Measurements from ENCODE around the gene ACAP1. TPM values are rescaled to one million over a fixed set of nuclear protein-coding genes. Genes with fewer than 3 reads are reported as not detected.

ACAP1 gene
- total RNA-seq, 1 experiment from 2014 or later, result 8.8 TPM

DNA sequence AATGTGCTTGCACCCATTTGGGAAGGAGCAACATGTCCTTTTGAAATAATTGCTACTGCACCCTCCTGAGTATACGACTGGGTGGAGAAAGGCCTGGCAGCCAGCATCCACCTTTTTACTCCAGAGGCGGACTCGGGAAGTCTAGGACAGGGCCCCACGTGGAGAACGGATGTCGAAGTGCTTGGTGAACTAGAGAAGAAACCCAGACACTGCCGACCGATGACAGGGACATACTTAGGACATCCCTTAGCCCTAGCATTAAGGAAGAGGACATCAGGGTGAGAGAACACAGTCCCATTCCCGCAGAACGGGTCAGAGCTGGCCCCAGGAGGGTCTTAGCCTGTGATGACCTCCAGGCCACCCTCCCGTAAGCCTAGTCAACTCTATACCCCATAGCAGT is 45.6 kb upstream of the ACAP1 start:
- Histone ChIP-seq H4K20me1 (ENCODE audit: insufficient read depth) (no peaks in the 10 kb centered on the region), H3K79me2 (ENCODE audit: insufficient read depth, low read length) (no peaks in the 10 kb centered on the region), H3K4me1 (ENCODE audit: control insufficient read depth in 1 of 2, insufficient read depth in 2 of 2, low read length in 2 of 2) (peaks cover 12 to 28% of the 10 kb centered on the region in 2 experiments; a peak in 3 of 4 replicates), H3K9ac (ENCODE audit: low read length) (no peak overlapping the region), H3K4me2 (ENCODE audit: low read length) (no peak overlapping the region), H3K36me3 (ENCODE audit: control insufficient read depth in 1 of 2, insufficient read depth in 2 of 2, low read length in 2 of 2) (no peaks in the 10 kb centered on the region), H3K9me3 (ENCODE audit: control insufficient read depth in 1 of 2, insufficient read depth in 1 of 2, low read depth in 1 of 2, low read length in 2 of 2) (no peaks in the 10 kb centered on the region), H2AFZ (ENCODE audit: low read depth, low read length, poor library complexity, severe bottlenecking) (no peak overlapping the region), H3K27ac (ENCODE audit: low read depth, low read length) (no peak overlapping the region), H3K4me3 (replicated peaks in 1 of 2; ENCODE audit: low read depth in 1 of 2, low read length in 2 of 2) (no peak overlapping the region), H3K27me3 (ENCODE audit: insufficient read depth, low read length) (no peaks in the 10 kb centered on the region), H3K9me2 (ENCODE audit: insufficient read depth) (no peaks in the 10 kb centered on the region)
- TF ChIP-seq, protein P1, sequence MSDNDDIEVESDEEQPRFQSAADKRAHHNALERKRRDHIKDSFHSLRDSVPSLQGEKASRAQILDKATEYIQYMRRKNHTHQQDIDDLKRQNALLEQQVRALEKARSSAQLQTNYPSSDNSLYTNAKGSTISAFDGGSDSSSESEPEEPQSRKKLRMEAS (IDR thresholded peaks at IDR 0.05), result no peak
- TF ChIP-seq EZH2phosphoT487 (IDR thresholded peaks at IDR 0.05; ENCODE audit: borderline replicate concordance) (no peak), POLR2AphosphoS5 (IDR thresholded peaks at IDR 0.05; ENCODE audit: low read depth, low read length) (no peak), ZNF274 (IDR thresholded peaks at IDR 0.05; ENCODE audit: low read depth, low read length) (no peak), POLR2A (IDR thresholded peaks at IDR 0.05; ENCODE audit: borderline replicate concordance, extremely low read depth, insufficient read depth, insufficient read length) (no peak), EGR1 (IDR thresholded peaks at IDR 0.05; ENCODE audit: low read depth) (no peak)
- DNase-seq (ENCODE audit: low read depth, low spot score), result no peak
- intact Hi-C loops (cut with micrococcal nuclease), result no loop called here
- ATAC-seq, result no peak
- BruUV-seq (replicated peaks), result no TSS peak
- RAD21 ChIA-PET (ENCODE audit: low non-redundant PET in 1 of 2, low total read pairs in 2 of 2, uncharacterized antibody in 2 of 2, unreplicated experiment in 2 of 2), result no interaction called here
- CTCF ChIA-PET, result interaction anchor here (1.1 kb wide), 1 partner anchor 10 kb away, joined by 3 read pairs; no protein-coding TSS in a partner anchor
- POLR2A ChIA-PET, result no interaction called here

DNA sequence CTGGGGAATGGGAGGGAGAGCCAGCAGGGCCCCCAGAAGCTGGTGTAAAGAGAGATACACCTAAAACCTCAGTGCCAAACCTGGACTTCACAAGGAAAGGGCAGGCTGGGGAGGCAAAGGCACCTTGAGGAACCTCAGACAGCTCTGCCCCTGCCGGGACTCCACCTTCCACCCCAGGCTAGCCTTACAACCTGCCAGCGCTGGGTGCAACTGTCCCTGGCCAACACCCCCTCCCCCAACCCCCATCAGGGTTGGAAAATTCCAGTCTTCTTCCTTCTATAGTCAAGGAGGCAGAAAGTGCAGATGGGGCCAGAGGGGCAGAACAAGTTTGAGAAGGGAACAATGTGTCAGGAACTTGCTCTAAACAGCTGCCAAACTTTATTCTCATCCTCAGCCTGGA is 44.1 kb upstream of the ACAP1 start:
- no peak overlapping the region for H3K9ac ChIP-seq (ENCODE audit: low read length)
- intact Hi-C loops (cut with micrococcal nuclease), result no loop called here

More for the DNA sequence above, 44.1 kb upstream of the ACAP1 start:
- Histone ChIP-seq H2AFZ (ENCODE audit: low read depth, low read length, poor library complexity, severe bottlenecking) (no peak overlapping the region), H3K4me3 (replicated peaks in 1 of 2; ENCODE audit: low read depth in 1 of 2, low read length in 2 of 2) (no peak overlapping the region), H3K36me3 (ENCODE audit: control insufficient read depth in 1 of 2, insufficient read depth in 2 of 2, low read length in 2 of 2) (no peaks in the 10 kb centered on the region), H3K9me3 (ENCODE audit: control insufficient read depth in 1 of 2, insufficient read depth in 1 of 2, low read depth in 1 of 2, low read length in 2 of 2) (no peaks in the 10 kb centered on the region), H3K4me1 (ENCODE audit: control insufficient read depth in 1 of 2, insufficient read depth in 2 of 2, low read length in 2 of 2) (peaks cover 17 to 41% of the 10 kb centered on the region in 2 experiments; a peak in 3 of 4 replicates), H3K27ac (ENCODE audit: low read depth, low read length) (no peak overlapping the region), H3K9me2 (ENCODE audit: insufficient read depth) (no peaks in the 10 kb centered on the region), H4K20me1 (ENCODE audit: insufficient read depth) (no peaks in the 10 kb centered on the region), H3K4me2 (ENCODE audit: low read length) (no peak overlapping the region), H3K27me3 (ENCODE audit: insufficient read depth, low read length) (no peaks in the 10 kb centered on the region), H3K79me2 (ENCODE audit: insufficient read depth, low read length) (no peaks in the 10 kb centered on the region)
- no TSS peak for BruUV-seq (replicated peaks)
- TF ChIP-seq EZH2phosphoT487 (IDR thresholded peaks at IDR 0.05; ENCODE audit: borderline replicate concordance) (no peak), CBX3 (IDR thresholded peaks at IDR 0.05; ENCODE audit: low read depth) (no peak), RAD21 (IDR thresholded peaks at IDR 0.05; ENCODE audit: low read depth) (no peak), EGR1 (IDR thresholded peaks at IDR 0.05; ENCODE audit: low read depth) (no peak), ZFX (IDR thresholded peaks at IDR 0.05) (no peak), POLR2A (IDR thresholded peaks at IDR 0.05; ENCODE audit: borderline replicate concordance, extremely low read depth, insufficient read depth, insufficient read length) (no peak), SRF (IDR thresholded peaks at IDR 0.05; ENCODE audit: low read depth) (no peak), ELF1 (IDR thresholded peaks at IDR 0.05; ENCODE audit: borderline replicate concordance, low read depth) (no peak), YY1 (IDR thresholded peaks at IDR 0.05; ENCODE audit: extremely low read depth, insufficient replicate concordance, low read depth, low read length) (no peak), SIN3A (IDR thresholded peaks at IDR 0.05; ENCODE audit: low read depth) (no peak), POLR2AphosphoS5 (IDR thresholded peaks at IDR 0.05; ENCODE audit: low read depth, low read length) (no peak)
- TF ChIP-seq, protein P2, sequence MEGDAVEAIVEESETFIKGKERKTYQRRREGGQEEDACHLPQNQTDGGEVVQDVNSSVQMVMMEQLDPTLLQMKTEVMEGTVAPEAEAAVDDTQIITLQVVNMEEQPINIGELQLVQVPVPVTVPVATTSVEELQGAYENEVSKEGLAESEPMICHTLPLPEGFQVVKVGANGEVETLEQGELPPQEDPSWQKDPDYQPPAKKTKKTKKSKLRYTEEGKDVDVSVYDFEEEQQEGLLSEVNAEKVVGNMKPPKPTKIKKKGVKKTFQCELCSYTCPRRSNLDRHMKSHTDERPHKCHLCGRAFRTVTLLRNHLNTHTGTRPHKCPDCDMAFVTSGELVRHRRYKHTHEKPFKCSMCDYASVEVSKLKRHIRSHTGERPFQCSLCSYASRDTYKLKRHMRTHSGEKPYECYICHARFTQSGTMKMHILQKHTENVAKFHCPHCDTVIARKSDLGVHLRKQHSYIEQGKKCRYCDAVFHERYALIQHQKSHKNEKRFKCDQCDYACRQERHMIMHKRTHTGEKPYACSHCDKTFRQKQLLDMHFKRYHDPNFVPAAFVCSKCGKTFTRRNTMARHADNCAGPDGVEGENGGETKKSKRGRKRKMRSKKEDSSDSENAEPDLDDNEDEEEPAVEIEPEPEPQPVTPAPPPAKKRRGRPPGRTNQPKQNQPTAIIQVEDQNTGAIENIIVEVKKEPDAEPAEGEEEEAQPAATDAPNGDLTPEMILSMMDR (IDR thresholded peaks at IDR 0.05 in 2 of 3, conservative IDR thresholded peaks at IDR 0.05 in 1 of 3; ENCODE audit: borderline replicate concordance in 1 of 3, insufficient read depth in 1 of 3, low read depth in 2 of 3, low read length in 2 of 3), result no peak
- TF ChIP-seq, protein P3, sequence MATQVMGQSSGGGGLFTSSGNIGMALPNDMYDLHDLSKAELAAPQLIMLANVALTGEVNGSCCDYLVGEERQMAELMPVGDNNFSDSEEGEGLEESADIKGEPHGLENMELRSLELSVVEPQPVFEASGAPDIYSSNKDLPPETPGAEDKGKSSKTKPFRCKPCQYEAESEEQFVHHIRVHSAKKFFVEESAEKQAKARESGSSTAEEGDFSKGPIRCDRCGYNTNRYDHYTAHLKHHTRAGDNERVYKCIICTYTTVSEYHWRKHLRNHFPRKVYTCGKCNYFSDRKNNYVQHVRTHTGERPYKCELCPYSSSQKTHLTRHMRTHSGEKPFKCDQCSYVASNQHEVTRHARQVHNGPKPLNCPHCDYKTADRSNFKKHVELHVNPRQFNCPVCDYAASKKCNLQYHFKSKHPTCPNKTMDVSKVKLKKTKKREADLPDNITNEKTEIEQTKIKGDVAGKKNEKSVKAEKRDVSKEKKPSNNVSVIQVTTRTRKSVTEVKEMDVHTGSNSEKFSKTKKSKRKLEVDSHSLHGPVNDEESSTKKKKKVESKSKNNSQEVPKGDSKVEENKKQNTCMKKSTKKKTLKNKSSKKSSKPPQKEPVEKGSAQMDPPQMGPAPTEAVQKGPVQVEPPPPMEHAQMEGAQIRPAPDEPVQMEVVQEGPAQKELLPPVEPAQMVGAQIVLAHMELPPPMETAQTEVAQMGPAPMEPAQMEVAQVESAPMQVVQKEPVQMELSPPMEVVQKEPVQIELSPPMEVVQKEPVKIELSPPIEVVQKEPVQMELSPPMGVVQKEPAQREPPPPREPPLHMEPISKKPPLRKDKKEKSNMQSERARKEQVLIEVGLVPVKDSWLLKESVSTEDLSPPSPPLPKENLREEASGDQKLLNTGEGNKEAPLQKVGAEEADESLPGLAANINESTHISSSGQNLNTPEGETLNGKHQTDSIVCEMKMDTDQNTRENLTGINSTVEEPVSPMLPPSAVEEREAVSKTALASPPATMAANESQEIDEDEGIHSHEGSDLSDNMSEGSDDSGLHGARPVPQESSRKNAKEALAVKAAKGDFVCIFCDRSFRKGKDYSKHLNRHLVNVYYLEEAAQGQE (IDR thresholded peaks at IDR 0.05; ENCODE audit: low read depth), result no peak
- POLR2A ChIA-PET, result interaction anchor here (0.5 kb wide), 1 partner anchor 112 kb away, joined by 4 read pairs; the partner anchor contains the start of gene TMEM256
- ATAC-seq, result no peak
- no peak for DNase-seq (ENCODE audit: low read depth, low spot score)
- CTCF ChIA-PET, result no interaction called here
- RAD21 ChIA-PET (ENCODE audit: low non-redundant PET in 1 of 2, low total read pairs in 2 of 2, uncharacterized antibody in 2 of 2, unreplicated experiment in 2 of 2), result no interaction called here

All from HCT116 (cell line).